HG03521 (cell line): Measurements from ENCODE around the gene PTAFR.

Experiments used
- ATAC-seq: cut with Tn5 transposase; IDR thresholded peaks from one replicate; pipeline ENCODE4 v1.9.1; 2021; ENCODE audit warnings: mild to moderate bottlenecking, moderate library complexity; ENCODE audit not compliant: unreplicated experiment

The PTAFR gene

DNA sequence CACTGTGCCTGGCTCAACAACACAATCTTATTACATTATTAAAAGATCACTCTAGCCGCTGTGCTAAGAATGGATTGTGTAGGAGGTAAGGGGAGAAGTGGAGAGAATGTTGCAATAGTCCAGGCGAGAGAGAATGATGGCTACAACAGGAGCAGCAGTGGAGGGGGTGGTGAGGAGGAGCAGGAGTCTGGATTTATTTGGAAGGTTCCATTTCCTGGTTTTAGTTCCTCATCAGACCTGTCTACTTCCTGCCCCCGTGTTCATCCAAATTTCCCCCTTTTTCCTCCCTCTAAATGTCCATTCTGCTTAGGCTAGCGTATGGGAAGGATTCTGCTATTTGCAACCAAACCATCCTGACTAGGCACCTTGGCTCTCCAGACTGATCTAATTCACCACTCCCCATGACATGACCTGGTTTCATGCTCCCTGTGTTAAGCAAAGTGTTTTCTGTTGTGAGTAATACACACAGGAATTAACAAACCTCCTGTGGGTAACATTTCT is 53.0 kb downstream of the PTAFR start:
- no peak for ATAC-seq

DNA sequence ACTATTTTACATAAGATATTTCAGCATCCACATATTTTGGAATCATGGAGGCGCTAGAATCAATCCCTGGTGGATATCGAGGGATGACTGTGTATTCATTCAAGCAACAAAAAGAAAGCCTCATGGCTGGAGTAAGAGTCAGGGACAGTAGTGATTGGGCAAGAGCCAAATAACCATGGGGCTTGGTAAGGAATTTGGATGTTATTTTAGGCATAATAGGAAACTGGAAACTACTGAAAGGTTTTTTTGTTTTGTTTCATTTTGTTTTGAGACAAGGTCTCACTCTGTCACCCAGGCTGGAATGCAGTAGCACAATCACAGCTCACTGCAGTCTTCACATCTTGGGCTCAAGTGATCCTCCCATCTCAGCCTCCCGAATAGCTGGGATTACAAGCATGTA is 54.3 kb downstream of the PTAFR start:
- no peak for ATAC-seq

DNA sequence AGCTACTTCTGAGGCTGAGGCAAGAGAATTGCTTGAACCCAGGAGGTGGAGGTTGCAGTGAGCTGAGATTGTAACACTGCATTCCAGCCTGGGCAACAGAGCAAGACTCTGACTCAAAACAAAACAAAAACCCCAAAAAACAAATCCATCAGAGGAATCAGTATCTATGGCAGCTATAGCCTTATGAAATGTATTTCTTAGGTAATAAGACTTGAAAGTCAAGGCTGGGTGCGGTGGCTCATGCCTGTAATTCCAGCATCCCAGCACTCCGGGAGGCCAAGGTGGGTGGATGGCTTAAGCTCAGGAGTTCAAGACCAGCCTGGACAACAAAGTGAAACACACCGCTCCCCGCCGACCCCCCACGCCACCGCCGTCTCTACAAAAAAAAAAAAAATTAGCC is 56.9 kb downstream of the PTAFR start:
- ATAC-seq, result no peak

DNA sequence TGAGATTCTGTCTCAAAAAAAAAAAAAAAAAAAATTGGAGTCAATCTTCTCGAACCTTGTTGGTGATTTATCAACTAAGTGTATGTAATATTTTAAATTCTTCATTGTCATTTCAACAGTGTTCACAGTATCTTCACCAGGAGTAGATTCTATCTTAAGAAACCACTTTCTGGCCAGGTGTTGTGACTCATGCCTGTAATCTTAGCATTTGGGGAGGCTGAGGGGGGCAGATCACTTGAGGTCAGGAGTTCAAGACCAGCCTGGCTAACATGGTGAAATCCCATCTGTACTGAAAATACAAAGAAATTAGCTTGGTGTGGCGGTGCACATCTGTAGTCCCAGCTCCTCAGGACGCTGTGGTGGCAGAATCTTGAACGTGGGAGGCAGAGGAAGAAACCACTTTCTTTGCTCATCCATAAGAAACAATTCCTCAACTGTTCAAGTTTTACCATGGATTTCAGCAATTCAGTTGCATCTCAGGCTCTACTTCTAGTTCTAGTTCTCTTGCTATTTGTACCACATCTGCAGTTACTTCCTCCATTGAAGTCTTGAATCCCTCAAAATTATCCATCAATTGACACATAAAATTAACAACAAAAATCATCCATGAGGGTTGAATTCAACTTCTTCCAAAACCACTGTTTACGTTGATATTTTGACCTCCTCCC is 57.7 kb downstream of the PTAFR start:
- no peak for ATAC-seq

DNA sequence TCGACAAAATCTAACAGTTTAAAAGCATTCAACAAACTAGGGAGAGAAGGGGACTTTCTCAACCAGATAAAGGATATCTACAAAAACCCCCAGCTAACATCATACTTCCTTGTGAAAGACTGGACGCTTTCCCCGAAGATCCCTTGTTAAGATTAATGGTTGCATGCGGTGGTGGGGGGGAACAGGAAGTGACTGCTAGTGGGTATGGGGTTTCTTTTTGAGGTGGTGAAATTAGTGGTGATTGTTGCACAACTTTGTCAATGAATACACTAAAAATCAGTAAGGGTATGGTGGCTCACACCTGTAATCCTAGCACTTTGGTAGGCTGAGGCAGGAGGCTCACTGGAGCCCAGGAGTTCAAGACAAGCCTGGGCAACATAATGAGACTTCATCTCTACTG is 61.2 kb downstream of the PTAFR start:
- no peak for ATAC-seq

DNA sequence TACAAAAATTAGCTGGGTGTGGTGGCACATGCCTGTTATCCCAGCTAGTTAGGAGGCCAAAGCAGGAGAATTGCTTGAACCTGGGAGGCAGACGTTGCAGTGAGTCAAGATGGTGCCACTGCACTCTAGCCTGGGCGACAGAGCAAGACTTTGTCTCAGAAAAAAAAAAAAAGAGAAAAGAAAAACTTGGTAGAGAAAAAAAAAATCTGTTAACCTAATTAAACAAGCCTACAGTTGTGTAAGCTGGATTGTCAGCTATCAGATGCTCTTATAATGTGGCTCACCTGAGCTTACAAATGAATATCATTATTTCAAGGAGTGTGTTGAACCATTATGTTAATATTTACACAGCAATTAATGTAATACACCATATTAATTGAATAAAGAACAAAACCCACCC is 61.6 kb downstream of the PTAFR start:
- ATAC-seq, result no peak

DNA sequence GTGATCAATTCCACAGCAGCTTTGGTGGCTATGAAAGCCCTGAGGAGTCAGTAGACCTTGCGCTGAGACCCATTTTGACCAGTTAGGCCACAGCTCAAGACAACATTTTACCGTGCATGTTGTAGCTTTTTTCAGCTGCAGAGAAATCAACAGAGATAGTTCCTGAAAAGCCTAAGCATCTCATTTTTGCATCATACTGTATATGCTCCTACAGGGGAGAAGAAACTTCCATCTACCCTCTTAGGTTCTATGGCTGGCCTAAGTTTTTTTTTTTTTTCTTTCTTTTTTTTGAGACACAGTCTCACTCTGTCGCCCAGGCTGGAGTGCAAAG is 63.3 kb downstream of the PTAFR start:
- no peak for ATAC-seq

DNA sequence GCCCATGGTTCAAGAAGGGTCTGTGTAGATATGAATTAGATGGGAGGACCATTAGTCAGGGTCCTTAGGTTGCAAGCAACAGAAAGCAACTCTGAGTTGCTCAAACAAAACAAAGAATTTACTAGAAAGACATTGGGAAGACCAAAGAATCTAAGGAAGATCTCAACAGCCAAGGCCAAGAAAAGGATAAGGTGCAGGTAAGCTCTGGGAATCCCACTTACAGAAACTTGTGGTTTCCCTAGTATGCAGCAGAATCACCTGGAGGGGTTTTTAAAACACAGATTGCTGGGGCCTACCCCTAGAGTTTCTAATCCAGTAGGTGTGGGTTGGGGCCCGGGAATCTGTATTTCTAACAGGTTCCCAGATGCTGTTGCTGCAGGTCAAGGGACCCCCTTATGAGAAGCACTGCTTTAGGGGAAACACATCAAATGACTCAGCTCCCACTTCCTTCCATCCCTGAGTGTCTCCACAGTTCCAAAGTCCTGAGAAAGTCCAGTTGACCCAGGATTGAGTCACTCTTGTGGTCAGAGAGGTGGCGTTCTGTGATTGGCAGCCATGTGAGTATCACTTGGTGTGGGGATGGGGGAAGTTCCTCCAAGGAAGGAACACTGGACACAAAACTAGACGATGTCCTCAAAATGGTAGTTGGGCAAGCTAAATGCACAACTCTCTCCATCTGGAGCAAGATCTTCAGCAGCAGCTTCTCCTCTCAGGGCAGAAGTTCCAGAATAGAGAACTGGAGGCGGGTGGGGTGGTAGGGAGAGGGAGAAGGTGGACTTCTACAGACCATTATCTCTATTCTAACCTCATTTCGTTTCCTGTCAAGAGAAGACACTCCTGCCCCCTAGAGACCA is 63.9 kb downstream of the PTAFR start:
- no peak for ATAC-seq

DNA sequence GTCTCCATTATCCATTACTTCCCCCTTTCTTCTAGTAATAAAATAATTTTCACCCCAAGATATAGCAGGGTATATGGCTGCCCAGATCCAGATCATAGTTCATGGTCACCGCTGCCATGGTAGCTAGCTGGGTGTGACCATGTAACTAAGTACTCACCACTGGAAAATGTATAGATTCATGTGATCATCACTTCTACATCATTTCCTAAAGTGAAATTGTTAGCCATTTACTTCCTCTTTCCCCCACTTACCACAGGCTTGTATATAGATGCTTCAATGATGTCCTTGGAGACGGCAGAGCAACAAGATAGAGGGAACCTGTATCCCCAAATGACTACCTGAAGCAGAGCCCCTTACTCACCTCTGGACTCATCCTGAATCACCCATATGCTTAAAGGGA is 65.3 kb downstream of the PTAFR start:
- no peak for ATAC-seq

DNA sequence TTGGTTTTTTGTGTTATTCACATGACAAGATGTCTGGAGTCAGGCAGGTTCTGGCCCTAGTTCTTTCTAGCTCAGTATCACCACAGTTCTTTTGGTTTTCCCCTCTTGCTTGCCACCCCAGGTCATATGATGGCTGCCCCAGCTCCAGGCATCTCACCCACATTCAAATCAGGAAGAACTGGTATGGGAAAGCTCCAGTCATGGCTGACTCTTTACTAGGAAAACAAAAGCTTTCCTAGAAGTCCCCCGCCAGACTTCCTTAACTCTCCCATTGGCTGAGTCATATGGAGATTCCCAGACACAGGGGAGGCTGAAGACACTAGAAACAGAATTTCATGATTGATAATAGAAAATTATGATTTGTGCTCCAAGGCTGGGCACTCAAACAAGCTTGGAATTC is 65.9 kb downstream of the PTAFR start:
- no peak for ATAC-seq

DNA sequence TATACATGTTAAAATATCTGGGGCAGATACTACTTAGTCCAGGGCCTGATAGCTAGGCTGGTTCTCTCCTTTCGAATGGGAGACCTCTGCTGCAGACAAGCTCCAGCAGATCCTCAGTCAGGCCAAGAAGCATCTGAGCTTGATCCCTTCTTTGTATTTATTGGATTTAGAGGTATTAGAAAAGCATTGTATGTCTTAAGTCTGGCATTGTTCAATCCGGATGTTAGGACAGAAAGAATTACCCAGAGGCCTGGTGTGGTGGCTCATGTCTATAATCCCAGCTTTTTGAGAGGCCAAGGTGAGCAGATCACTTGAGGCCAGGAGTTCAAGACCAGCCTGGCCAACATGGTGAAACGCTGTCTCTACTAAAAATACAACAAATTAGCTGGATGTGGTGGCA is 66.9 kb downstream of the PTAFR start:
- ATAC-seq, result no peak

DNA sequence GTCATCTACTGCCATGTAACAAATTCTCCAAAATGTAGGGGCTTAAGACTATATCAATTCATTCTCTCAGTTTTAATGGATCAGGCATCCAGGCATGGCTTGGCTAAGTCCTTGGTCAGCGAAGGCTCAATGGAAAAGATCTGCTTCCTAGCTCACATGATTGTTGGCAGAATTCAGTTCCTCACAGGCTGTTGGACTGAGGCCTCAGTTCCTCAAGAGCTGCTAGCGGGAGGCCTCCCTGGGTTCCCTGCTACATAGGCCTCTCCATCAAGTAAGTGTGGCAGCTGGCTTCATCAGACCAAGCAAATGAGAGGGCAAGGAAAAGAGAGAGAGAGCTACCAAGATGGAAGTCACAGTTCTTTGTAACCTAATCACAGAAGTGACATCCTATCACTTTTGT is 68.5 kb downstream of the PTAFR start:
- ATAC-seq, result no peak

DNA sequence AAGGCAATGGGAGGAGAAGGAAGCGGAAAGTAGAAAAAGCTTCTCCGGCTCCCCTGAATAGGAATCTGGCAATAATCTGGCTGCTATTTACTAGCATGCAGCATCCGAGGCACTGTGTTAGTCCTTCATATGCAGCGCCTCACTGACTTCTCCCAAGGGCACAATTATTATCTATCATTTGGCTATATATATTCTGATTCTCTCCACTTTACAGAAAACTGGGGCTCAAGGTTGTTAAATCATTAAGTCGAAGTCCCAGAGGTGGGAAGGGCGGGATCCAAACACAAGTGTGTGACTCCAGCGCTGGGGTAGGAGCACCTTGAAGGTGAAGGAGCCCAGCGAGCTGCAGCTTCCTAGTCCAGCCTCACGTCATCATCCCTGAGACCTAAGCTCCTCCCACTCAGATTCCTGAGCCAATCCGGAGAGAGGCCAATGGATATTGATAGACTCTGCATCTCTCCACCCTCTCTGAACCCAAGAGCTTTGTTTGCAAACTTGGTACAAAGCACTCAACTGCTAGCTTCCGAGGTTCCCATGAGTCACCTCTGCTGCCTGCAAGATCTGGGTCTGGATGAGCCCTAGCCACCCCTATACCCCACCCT is 71.5 kb downstream of the PTAFR start:
- ATAC-seq, result no peak

DNA sequence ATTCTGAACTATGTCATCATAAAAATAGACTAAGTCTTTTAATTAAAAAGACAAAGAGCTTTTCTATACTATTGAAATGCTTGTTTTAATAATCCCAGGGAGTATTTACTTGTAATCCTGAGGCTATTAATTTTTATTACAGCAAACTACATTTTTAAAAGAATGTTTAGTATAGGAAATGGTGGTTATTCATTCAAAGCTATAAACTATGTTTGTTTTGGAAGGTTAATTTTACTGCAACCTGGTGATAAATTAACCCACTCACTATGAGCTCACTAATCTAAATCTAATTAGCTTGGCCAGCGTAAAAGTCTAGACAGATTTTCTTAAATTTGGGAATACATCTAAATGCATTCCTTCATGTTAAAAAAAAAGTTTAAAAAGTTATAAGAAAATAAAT is 74.3 kb downstream of the PTAFR start:
- no peak for ATAC-seq

DNA sequence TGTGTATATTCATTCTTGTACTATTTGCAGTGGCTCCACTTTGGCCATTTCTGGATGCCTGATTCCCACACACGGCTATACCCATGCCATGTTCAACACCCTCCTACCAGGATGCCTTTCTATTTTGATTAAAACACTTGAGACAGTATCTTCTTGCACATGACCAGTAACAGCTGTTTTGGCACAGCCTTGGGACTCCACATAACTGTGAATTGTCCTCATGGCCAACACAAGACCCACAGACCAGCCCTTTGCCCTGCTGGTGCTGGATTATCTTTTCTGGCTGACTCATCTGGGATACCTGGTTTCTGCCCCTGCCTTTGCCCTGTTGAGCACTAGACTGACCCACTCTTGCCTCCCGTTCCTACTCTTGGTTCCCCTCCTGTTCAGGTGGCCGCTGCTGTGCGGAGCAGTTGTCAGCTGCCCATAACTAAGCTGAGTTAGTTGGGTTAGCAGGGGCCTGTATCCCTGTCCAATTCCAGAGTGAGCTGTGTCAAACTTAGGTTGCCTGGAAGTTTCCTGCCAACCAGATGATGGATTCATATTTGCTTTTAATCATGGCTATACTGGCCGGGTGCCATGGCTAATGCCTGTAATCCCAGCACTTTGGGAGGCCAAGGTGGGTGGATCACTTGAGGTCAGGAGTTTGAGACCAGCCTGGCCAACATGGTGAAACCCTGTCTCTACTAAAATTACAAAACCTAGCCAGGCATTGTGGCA is 77.3 kb downstream of the PTAFR start:
- no peak for ATAC-seq
